Choroid plexus epithelial cell (primary cell): Measurements from ENCODE around the gene ENDOV.

Experiments
- DNase-seq: peaks from one replicate; pipeline ENCODE4 v3.0.0-alpha.2; 2010; ENCODE audit warnings: low read depth
- H3K4me3 ChIP-seq: 2 replicates; pipeline ENCODE4 v1.5.1; 2011; ENCODE audit warnings: low read depth, mild to moderate bottlenecking, control low read depth, low read length, moderate library complexity
- CTCF ChIP-seq: conservative IDR thresholded peaks from 2 replicates; pipeline ENCODE4 v1.5.1; 2011; ENCODE audit warnings: low read depth, mild to moderate bottlenecking, control low read depth, inconsistent platforms, low read length, moderate library complexity

Gene ENDOV

GRCh38 chr17:80426671-80427326 is 11.8 kb downstream of the ENDOV start:
- peak; percentile 90 for TF ChIP-seq CTCF
- peak; percentile 70 for DNase-seq
- no peak overlapping the region for H3K4me3 ChIP-seq

- TF ChIP-seq CTCF, result no peak
- no peak for DNase-seq
- no peak overlapping the region for H3K4me3 ChIP-seq
These were observed 12.7 kb downstream of the ENDOV start for GRCh38 chr17:80427366-80428282.

- no peak for DNase-seq
- no peak overlapping the region for H3K4me3 ChIP-seq
- TF ChIP-seq CTCF, result no peak
These were observed 13.4 kb downstream of the ENDOV start for GRCh38 chr17:80428363-80428762.

GRCh38 chr17:80428796-80429195 is 13.8 kb downstream of the ENDOV start:
- no peak for TF ChIP-seq CTCF
- DNase-seq, result no peak
- H3K4me3 ChIP-seq, result no peak overlapping the region

- DNase-seq, result no peak
- no peak overlapping the region for H3K4me3 ChIP-seq
- no peak for TF ChIP-seq CTCF
These were observed 14.6 kb downstream of the ENDOV start for GRCh38 chr17:80429356-80430275.

- TF ChIP-seq CTCF, result no peak
These were observed 15.7 kb downstream of the ENDOV start for GRCh38 chr17:80430446-80431245.

More at GRCh38 chr17:80430446-80431245, 15.7 kb downstream of the ENDOV start:
- no peak for DNase-seq
- H3K4me3 ChIP-seq, result no peak overlapping the region
